GM19351 (cell line): Measurements from ENCODE around the gene C1QTNF6.
A peak's percentile ranks its signal among the peaks of the same experiment; 100 is the strongest.
"Not testable (repeated sequence)": the region's sequence is repeated elsewhere in the genome, so short reads cannot be mapped to it uniquely, and the experiment has no call there.

Source experiments
- ATAC-seq: cut with Tn5 transposase; IDR thresholded peaks from one replicate; pipeline ENCODE4 v1.9.1; 2021; ENCODE audit warnings: mild to moderate bottlenecking, moderate library complexity; ENCODE audit not compliant: unreplicated experiment

C1QTNF6 gene

DNA sequence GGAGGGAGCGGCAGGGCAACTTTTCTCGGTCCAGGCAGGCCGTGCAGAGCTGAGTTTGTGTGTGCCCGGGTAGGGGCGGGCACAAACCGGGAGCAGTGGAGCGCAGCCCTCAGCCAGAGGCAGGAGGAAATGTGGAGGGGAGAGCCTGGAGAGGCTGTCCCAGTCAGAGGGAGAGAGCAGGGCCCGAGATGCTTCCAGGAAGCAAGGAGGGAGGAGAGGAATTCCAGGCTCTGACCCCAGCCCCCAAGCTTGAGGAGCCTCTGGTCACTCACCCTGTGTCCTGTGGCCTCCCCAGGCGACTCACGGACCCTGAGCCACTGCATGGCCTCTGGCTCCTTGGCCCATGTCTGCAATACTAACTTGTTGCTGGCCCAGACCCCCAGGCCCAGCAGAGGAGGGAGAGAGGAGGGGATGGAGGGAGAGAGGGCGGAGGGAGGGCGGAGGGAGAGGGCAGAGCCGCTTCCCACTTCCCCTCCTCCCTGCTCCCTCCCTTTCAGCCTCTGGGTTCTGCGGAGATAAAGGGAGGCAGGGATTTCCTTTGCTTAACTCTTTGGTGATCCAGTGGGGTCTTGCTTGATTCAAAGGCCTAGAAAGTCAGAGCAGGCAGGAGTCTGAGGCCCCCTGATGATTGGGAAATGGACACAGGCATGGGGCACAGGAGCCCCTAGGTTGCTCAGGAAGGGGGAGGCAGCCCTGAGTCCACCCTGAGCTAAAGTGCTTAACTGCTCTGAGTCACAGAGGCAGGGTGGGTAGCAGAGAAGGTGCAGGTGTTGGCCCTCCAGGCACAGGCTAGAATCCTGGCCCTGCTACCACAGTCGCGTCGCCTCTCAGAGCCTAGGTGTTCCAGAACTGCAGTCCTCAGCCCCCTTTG is at the start of gene C1QTNF6:
TSS of gene C1QTNF6 (minus strand) at position 357 of the 871 bp plus-strand sequence. CDS start at position 323, 34 bp downstream.
- no peak for ATAC-seq

DNA sequence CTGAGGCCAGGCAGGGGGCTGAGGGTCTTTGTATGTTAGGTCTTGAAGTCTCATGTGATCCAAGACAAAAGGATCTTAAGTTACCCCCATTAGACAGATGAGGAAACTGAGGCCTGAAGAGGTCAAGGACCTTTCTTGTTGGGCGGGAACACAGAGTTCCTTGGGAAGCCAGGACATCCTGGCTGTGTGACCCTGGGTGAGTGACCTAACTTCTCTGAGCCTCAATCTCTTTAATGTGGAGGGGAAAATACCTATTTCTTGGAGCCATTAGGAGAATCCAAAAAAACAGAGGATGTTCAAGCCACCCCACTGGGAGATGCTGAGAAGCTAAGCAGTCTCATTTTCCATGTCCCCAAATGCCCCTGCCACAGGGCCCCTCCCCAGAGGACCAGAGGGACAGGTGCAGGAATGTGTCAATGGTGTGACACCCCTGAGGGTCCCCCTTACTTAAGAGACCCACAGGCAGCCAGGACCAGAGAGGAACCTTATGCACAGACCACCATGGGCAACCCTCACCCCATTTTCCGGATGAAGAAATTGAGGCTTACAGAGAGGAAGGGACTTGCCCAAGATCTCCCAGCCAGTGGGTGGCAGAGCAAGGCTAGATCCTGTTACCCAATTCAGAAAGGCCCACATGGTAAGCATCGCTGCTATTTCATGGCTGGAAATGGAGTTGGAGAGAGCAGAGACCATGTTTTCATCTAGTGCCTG is 48.0 kb upstream of the C1QTNF6 start:
- no peak for ATAC-seq

DNA sequence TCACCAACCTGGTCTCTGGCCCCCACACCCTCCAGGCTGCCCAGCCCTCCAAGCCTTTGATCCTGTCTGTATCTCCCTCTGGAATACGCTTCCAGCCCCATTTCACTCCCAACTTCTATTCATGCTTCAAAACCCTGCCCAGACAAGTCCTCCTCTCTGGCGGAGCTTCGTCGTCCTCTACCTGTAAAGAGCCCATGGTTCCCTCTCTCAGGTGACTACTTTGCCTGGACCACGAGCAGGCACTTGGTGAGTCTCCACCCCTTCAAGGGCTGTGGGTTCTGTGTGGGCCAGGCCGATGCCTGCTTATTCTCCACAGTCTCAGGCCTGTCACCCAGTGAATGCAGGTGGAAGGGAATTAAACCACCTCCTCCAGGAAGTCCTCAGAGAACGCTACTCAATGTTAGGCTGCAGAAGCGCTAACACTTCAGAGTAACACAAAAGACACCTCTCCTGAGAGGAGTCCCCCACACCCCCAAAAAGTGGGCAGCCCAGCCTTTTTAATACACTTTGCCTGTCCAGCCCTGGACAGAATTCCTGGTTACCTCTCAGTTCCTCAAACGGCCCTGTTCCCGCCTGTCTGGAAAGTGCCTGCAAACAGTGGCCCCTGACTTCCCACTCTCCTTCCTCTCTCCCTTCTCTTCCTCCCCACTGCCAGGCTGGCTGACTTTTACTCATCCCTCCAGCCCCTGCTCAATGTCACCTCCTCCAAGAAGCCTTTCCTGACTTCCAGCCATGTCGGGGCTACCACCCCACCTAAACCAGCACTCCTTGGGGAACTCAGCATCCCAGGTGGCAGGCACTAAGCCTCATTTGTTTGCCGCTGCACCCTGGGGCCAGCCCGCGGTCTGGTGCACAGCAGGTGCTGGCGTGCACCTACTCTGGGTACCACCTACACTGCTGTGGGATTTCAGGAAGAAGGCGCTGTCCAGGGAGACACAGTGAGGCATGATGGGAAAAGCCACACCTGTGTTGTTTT is 47.0 kb upstream of the C1QTNF6 start:
- no peak for ATAC-seq

DNA sequence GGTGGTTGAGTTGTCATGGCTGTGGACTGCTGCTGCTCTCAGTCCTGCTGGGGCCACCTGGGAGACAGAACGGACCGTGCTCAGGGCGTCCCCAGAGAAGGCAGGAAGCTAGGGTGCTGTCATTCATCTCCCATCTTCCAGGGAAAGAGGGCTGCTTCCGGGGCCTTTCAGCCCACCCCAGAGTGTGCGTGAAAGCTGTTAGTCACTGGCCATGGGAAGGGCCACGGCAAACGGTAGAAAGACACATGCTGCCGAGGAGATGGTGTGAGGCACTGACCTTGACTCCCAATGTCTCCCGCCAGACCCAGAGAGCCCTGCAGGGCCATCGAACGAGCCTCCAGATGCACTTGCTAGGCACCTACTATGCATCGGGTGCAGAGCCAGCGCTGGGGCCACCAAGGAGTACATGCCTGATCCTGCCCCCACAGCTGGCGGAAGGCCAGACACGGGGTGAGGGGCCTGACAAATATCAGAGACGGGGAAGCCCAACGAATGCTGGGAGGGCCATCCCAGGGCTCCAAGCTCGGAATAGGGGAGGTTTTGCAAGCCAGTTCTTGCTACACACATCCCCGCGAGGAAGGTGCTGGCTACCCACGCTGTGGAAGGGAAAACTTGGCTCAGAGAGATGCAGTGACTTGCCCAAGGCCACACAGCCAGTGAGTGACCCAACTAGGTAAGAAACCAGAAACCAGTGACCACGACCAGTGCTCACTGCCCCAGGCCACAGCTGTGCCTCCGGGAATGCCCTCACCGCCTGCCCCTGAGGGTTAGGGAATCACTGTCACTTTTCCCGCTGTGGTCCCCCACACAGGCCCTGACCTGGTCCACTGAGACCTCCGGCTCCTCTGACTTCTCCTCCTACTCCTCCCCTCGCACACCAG is 45.9 kb upstream of the C1QTNF6 start:
- no peak for ATAC-seq

DNA sequence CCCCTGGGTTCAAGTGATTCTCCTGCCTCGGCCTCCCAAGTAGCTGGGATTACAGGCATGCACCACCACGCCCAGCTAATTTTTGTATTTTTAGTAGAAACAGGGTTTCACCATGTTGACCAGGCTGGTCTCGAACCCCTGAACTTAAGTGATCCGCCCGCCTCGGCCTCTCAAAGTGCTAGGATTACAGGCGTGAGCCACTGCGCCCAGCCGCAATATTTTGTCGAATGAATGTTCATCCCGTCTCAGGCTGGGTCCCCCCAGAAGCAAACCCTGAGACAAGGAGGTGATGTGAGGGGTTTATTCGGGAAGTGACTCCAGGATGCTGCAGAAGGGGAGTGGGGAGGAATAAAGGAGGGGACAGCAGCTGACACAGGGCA is 45.3 kb upstream of the C1QTNF6 start:
- not testable (repeated sequence) for ATAC-seq

DNA sequence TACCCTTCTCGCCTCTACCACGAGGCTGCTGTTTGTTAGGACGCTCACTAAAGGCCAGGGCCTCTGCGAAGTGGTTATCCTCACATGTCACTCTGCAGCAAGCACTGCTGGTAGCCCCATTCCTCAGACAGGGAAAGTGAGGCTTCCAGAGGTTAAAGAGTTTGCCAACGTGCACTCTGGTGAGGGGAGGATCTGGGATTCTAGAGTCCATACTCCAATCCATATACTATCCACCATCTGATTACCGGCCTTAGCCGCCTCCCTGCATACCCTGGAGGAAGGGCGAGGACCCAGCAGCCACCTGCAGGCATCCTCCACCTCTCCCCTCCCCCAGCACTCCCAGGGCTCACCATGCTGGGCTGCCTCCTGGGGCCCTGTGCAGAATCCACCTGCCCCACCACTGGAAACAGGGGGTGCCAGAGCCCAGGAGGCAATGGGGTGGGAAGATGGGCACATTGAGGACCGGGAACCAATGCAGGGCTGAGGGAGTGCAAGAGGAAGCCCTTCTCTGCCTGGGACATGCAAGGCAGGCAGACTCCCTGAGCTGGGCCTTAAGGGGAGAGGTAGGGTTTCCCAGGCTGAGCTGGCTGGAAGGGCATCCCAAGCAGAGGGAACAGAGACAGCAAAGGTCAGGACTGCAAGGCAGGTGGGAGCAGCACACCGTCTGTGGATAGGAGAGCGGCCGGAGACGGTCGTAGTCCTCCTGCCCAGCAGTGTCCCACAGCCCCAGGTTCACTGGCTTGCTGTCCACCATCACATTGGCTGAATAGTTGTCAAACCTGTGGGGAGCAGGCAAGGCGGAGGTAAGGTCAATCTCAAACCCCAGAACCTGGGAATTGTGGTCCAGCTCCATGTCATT is 44.3 kb upstream of the C1QTNF6 start:
- ATAC-seq: no peak

DNA sequence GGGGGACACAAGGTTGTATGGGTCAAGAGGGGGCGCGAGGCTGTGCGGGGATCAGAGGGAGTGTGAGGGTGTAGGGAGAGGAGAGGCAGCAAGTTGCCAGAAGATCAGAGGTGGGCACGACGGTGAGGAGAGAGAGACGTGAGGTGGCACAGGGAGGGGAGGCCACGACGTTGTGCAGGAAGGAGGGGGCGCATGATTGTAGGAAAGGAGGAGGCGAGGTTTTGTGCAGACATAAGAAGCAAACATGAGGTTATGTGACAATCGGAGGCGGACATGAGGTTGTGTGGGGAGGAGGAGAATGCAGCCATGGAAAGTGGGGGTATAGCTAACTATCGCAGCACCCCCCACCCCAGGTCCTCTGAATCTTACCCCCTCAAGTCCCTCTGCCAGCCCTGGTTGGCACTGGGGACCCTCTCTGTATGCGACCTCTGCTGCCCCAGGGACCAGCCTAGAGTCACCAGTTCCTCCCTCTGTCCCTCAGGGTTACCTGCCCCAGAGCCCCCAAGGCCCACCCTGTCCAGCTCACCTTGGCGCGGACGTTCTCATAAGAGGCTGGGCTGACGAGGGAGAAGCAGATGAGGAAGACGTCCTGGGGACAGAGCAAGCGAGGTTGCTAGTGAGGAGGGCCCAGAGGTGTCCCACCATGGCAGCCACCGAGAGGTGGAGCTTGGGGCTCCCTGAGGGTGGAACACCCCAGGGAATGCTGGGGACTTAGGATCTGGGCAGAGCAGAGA is 43.5 kb upstream of the C1QTNF6 start:
- ATAC-seq: no peak

DNA sequence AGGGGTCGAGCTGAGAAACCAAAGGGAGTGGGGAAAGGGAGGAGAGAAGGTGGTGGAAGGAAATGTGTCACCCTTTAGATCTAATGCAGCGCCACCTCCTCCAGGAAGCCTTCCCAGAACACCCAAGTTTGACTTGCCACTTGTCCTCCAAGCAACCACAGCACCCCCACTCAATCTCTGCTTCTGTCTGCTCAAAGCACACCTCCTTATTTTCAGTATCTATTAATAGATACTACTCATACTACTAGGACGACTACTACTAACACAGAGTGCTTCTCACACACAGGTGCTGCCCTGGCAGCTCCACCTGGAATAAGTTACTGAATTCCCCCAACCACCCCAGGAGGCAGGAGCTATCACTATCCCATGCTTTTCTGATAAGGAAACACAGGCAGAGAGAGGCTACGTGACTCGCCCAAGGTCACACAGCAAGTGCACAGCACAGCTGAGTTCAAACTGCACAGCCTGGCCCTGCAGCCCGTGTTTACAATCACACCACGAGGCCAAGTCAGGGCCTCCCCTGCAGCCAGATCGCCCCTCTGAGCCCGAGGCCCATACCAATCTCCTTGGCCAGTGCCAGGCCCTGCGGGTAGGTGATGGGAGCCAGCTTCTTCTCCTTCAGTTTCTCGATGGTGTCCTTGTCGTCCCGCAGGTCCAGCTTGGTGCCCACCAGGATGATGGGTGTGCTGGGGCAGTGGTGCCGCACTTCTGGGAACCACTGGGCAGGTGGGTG is 42.8 kb upstream of the C1QTNF6 start:
- peak; percentile 63 for ATAC-seq

DNA sequence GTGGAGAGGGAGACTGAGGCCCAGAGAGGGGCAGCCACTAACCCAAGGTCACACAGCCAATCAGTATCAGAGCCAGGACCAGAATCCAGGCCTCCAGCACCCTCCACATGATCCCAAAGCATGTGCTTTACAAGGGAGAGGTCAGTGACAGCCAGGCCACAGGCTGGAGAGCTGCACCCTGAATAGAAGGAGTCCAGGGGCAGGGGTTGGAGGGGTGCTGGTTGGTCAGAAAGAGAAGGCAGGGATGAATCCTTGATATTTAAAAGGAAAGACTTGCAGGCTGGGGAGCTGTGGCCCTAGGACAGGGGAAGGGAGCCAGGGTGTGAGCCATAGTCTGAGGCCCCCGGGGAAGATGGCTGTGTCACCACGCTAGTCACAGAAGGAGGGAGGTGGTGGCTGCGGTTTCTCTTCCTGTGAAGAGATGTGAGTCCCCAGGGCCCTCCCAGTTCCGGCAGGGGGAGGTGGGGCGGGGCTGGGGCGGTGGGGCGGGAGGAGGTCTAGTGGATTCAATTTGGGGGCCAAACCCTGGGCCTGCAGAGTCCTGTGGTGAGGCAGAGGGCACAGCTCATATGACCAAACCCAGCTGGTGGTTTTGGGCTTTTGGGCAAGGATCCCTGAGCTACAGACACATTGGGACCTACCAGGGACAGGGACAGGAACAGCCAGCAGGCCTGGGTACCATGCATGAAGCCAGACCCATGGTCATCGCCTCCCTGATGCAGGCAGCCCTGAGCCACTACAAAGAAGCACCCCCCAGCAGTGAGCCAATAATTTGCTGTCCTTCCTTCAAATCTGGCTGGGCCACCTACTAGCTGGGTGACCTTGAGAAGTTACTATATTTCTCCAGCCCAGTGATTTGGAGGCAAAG is 42.0 kb upstream of the C1QTNF6 start:
- ATAC-seq: no peak

DNA sequence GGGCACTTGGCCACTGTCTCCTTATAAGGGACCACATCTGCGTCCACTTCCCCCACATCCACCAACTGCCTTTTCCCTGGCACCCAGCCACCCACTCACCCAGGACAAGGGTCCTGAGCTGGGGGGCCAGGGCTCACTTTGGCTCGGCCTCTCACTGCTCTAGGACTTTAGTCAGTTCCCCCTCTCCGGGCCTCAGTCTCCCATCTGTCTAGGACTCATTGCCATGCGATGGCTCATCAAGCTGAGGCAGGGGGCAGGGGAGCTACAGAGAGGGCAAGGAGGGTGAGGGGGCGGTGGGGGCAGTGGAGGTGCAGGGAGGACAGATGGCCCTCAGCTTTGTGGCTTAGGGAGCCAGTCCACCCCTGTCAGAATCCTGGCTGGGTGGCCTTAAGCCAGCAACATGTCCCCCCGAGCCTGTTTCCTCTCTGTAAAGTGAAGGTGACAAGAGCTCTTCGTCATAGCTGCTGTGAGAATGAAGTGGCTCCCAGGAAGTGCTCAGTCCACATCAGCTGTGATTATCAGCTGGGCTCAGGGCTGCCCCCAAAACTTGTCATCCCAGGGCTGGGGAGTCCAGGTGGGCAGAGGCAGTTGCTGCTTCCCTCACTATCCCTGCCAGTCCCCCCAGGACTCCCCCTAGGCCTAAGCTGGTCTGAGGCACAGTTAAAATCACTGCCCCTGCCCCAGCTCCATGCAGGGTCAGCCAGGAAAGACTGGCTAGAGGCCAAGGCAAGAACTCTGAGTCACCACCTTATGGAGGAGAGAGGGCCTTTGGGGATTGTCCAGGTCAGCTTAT is 41.2 kb upstream of the C1QTNF6 start:
- ATAC-seq: no peak

DNA sequence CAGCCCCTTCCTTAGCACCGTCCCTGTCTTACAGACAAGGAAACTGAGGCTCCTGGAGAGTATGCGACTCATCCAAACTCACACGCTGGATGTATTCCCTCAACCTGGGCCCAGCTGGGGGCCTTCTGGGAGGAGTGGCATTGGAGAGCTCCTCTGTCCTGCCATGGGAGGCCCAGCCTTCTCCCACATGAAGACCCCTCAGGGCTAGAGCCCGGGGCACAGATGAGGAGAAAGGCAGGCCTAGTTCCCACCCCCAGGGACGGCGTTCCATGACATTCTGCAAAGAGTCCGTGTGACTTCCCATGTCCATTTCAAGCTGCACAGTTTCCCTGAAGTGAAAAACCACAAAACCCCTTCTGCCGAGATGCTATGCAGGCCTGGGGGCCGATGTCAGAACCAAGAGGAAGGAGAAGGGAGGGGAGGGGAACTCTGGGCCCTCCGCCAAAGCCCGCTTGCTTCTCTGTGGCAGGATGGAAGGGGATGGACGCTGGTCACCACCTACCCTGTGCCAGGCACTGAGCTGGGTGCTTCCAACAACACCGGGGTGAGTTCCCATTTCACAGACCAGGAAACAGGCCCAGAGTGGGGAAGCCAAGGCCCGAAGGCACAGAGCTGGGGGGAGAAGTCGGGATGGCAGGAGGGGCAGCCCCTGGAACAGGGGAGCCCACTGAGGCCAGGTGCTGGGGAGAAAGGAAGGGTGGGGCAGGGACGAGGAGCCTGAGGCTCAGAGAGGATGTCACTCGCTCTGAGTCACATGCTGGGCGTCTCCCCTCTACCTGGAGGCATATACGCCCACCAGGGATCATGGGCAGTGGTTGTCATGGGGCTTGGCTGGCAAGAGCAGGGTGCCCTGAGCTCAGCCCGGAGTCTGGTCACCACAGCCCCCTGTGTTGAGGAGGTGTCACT is 40.3 kb upstream of the C1QTNF6 start:
- no peak for ATAC-seq

DNA sequence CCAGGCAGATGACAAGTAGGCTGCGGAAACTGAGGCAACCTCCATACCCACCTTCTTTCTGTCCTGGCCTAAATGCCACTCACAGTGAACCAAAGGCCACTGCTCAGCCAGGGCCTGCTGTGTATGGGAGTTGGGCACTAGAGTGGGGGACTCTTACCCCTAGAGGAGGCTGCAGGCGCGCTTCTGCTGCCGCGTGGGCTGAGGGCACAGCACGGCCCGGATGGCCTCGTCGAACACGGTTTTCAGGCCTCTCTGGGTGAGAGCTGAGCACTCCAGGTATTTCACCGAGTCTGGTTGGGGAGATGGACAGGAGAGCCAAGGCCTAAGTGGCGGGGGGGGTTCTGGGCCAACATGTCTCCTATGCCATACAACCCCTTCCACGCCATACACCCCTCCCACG is 38.5 kb upstream of the C1QTNF6 start:
- no peak for ATAC-seq

DNA sequence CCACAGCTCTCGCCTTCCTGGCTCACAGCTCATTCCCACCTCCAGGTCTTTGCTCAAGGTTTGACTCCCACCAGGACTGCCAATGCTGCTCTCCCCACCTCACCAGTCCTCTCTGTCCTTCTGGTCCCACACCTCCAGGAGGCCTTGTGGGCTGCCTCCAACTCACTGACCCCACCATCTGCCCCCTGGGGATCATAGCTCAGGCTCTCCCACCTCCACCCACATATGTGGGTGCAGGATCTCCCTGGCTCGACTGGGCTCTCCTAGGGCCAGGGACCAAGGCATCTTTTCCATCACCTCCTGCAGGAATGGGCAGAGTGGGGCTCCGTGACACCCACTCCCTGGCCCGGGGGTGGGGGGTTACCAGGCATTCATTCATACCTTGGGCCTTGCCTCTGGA is 38.0 kb upstream of the C1QTNF6 start:
- no peak for ATAC-seq

DNA sequence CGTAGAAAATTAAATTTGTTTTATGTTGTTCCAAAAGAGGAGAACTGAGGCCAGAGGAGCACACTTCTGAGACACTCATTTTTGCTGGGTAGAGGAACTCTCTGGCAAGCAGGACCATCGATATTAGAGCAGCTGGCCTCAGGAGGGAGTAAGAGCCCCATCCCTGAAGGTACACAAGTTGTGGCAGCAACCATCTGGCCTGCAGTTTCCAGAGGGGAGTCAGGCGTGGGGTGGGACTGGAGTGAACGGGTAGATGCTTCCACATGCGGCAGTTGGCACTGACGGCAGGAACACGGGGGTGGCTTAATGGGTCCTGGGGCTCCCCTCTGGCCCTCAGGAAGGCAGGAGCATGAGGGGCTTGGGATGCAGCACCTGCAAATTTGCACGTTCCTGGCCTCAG is 37.4 kb upstream of the C1QTNF6 start:
- no peak for ATAC-seq
